Muscle layer of colon (tissue), 2 donors: ENCODE results near the gene MFAP4.

Experiments
- H3K27ac ChIP-seq: one replicate; pipeline ENCODE4 v1.7.0; 2013; ENCODE audit warnings: low read depth, mild to moderate bottlenecking, low read length, moderate library complexity
- H3K27me3 ChIP-seq, 2 donors: one replicate each; pipeline ENCODE4 v1.7.0; 2013; ENCODE audit warnings: low read length in 2 of 2, mild to moderate bottlenecking in 2 of 2; ENCODE audit not compliant: insufficient read depth in 2 of 2, control insufficient read depth in 1 of 2
- H3K36me3 ChIP-seq: one replicate; pipeline ENCODE4 v1.7.0; 2013; ENCODE audit warnings: mild to moderate bottlenecking, low read length; ENCODE audit not compliant: insufficient read depth
- H3K4me1 ChIP-seq: one replicate; pipeline ENCODE4 v1.7.0; 2013; ENCODE audit warnings: mild to moderate bottlenecking, low read length; ENCODE audit not compliant: insufficient read depth
- H3K4me3 ChIP-seq, 2 donors: one replicate each; pipeline ENCODE4 v1.7.0; 2013; ENCODE audit warnings: low read length in 2 of 2, low read depth in 1 of 2, mild to moderate bottlenecking in 1 of 2, moderate library complexity in 1 of 2
- H3K9ac ChIP-seq: one replicate; pipeline ENCODE4 v1.7.0; 2013; ENCODE audit warnings: low read length
- H3K9me3 ChIP-seq: one replicate; pipeline ENCODE4 v1.7.0; 2013; ENCODE audit warnings: mild to moderate bottlenecking, low read length
- donor health status: abdominal sarcoma.
- donor health status: Adenocarcinoma of cecum.

The MFAP4 gene

DNA sequence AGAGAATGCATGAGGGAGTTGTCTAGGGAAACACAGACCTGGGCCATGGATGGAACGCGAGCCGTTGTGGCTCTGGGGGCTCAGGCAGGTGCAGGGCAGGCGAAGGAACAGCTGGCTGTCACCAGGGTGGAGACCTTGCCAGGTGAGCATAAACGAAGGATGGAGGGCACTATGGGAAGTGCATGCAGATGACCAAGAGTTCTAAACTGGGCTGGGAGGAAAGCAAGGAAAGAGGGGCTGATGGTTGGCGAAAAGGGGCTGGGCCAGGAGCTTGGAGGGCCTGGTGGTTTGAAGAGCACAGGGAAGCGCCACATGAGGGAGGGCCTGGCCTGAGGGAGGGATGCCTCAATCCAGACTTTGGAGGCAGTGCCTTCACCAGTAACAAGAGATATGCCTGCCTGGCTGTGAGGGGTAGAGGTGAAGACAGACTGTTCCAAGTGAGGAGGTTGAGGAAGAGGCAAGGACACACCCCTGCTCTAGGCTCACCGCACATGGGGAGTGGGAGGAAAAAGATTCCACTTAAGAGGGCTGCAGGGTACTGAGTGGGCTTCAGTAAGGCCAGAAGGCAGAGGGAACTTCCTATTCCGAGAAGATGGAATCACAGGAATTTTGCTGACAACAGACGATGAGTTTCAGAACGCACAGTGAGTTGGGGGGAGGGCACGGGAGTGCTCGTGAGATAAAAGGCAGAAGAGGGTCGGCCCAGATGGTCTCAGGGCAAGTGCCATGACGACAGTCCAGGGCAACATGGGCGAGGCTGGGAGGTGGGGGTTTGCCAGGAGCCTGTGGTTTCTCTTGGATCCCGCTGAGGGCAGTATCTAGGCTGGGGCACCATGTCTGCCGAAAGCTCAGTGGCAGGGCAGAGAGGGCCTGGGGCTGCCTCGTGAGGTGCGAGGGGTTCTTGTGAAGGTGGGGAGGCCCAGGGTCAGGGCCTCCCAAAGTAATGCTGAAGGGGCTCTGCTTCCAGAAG, 45.1 kb downstream of the MFAP4 start:
- no peak overlapping the region for H3K9ac ChIP-seq
- peak overlapping the region; percentile 37 for H3K27ac ChIP-seq
- no peaks in the 10 kb centered on the region for H3K36me3 ChIP-seq

DNA sequence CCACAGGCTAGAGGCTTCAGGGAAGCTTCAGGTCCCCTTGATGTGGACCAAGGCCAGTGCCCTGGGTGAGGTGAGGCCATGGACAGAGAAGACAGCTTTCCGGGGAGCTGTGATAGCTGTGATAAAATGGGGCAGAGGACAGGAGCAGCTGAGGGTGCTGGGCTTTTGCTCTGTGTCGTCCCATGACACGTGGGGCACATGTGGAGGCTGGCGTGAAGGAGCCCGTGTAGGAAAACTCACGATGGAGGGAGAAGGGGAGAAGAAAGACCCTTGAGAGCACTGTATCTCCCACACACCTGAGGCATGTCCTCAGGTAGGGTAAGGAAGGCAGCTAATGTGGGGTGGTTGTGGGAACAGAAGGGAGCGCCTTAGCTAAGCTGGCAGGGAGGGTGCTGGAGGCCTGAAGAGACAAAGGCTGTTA, 45.8 kb downstream of the MFAP4 start:
- Histone ChIP-seq H3K9ac (no peak overlapping the region), H3K4me3 (no peak overlapping the region), H3K27ac (no peak overlapping the region), H3K9me3 (no peaks in the 10 kb centered on the region), H3K4me1 (peaks cover 26% of the 10 kb centered on the region), H3K36me3 (peaks cover 4% of the 10 kb centered on the region), H3K27me3 (no peaks in the 10 kb centered on the region)

More for the DNA sequence above, 45.1 kb downstream of the MFAP4 start:
- H3K9me3 ChIP-seq: no peaks in the 10 kb centered on the region
- H3K4me1 ChIP-seq: peaks cover 33% of the 10 kb centered on the region
- H3K4me3 ChIP-seq: no peak overlapping the region
- H3K27me3 ChIP-seq: no peaks in the 10 kb centered on the region

DNA sequence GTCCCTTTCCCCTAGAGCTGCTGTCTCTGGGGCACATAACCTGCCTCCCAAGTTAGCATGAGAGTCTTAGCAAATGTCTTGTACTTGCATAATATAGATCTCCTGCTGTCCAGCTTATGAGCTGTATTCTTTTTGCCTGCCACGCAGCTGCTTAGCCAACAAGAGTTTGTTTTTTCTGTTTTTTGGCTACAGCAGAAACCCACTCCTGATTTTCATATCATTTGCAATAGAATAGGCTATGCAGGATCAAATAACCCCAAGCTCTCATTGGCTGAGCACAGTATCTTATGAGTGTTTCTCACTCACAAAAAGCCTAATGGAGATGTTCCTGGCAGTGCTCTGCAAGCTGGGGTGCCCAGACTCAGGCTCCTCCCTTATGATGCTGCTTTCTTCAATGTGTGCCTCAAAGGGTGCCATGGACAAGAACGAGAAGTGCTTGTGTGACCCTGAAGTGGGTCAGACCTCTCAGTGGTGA, 47.6 kb downstream of the MFAP4 start:
- H3K27me3 ChIP-seq: no peaks in the 10 kb centered on the region
- peaks cover 17% of the 10 kb centered on the region for H3K4me1 ChIP-seq
- peaks cover 13% of the 10 kb centered on the region for H3K36me3 ChIP-seq
- no peaks in the 10 kb centered on the region for H3K9me3 ChIP-seq
- H3K9ac ChIP-seq: no peak overlapping the region
- no peak overlapping the region for H3K4me3 ChIP-seq
- no peak overlapping the region for H3K27ac ChIP-seq

DNA sequence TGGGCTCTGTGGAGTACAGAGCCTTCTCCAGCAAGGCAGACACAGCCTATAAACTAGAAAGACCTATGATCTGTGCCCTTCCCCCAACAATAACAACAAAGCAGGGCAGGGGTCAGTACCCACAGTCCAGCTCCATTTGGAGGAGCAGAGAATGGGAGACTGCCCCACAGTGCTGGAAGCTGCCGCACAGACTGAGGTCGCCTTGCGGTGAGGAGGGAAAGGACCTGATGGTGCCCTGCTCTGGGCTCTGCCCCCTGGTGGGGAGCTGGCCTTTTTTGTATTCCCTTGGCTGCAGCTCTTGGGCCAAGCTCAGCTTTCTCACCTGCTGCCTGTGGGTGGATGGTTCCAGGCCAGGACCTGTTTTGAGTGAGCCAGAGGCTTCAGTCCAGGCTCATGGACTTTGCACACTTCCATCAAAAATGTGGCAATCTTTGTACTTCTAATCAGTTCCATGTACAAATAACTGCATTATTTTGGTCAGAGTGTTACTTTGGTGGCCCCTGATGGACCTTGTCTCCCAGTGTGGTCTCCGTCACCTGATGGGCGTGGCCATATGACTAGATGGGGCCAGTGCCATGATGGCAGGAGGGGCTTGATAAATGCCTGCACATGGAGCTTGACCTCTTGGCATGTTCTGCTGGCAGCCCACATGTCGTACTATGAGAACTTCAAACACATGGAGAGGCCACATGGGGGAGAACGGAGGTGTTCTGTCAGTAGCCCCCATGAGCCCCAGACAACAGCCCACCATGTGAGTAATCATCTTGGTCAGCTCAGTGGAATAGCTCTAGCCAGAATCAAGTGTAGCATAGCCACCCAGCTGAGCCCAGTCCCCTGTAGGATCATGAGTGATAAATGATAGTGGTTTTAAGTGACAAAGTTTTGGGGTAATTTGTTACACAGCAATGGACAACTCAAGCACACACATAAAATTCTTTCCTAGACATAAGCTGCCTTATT, 48.7 kb downstream of the MFAP4 start:
- Histone ChIP-seq H3K36me3 (peaks cover 21% of the 10 kb centered on the region), H3K9me3 (no peaks in the 10 kb centered on the region), H3K9ac (no peak overlapping the region), H3K27ac (no peak overlapping the region), H3K4me1 (peaks cover 13% of the 10 kb centered on the region), H3K4me3 (no peak overlapping the region), H3K27me3 (no peaks in the 10 kb centered on the region)

DNA sequence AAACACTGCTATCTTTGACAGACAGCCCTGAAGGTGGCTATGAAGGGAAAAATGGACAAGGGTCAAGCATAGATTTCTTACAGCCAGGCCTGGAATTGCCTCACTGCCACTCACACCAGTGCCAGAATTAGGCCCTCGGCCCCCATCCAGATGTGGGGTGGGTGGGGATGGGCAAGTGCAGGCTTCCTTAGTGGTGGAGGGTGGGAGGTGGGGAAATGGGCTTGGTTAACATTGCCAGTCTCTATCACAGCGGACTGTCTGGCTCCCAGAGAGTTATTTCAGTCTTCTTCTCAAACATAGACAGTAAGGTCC, 49.3 kb downstream of the MFAP4 start:
- Histone ChIP-seq H3K36me3 (peaks cover 21% of the 10 kb centered on the region), H3K4me3 (no peak overlapping the region), H3K27ac (no peak overlapping the region), H3K27me3 (no peaks in the 10 kb centered on the region), H3K9me3 (no peaks in the 10 kb centered on the region), H3K9ac (no peak overlapping the region), H3K4me1 (peaks cover 13% of the 10 kb centered on the region)

DNA sequence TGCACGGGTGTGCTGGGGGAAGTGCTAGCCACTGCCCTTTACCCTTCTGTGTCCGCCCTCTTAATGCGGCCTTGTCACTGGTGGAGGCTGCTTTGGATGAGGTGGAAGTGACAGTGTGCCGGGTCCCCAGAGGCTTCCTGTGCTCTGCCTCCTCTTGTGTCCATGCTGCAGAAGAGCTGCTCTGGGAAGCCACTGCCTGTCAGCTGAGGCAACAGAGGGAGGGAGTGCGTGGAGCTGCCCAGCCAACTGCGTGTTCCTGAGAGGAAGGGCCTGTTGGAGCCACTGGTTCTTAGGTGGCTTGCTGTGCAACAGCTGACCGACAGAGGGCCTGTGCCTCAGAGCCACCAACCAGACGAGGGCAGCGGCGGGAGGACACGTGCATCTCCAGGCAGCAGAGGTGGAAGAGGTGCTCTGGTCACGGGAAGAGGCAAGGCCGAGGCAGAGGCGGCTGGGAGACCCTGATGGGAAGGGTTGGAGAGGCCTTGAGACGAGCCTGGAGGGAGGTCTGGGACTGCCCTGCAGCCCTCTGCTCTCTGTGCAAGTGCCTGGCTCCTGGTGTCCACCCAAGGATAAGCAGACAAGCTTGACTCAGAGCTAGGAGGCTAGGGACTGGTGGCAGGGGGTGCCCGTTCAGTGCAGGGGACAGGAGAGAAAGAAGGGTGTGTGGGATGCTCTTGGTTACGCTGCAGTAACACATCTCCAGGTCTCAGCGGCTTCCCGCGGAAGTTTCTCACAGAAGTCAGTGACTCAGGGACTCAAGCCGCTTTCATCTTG, 49.9 kb downstream of the MFAP4 start:
- H3K36me3 ChIP-seq: peaks cover 21% of the 10 kb centered on the region
- H3K27ac ChIP-seq: no peak overlapping the region
- no peaks in the 10 kb centered on the region for H3K9me3 ChIP-seq
- no peaks in the 10 kb centered on the region for H3K27me3 ChIP-seq
- peaks cover 12% of the 10 kb centered on the region for H3K4me1 ChIP-seq
- H3K4me3 ChIP-seq: no peak overlapping the region
- no peak overlapping the region for H3K9ac ChIP-seq

DNA sequence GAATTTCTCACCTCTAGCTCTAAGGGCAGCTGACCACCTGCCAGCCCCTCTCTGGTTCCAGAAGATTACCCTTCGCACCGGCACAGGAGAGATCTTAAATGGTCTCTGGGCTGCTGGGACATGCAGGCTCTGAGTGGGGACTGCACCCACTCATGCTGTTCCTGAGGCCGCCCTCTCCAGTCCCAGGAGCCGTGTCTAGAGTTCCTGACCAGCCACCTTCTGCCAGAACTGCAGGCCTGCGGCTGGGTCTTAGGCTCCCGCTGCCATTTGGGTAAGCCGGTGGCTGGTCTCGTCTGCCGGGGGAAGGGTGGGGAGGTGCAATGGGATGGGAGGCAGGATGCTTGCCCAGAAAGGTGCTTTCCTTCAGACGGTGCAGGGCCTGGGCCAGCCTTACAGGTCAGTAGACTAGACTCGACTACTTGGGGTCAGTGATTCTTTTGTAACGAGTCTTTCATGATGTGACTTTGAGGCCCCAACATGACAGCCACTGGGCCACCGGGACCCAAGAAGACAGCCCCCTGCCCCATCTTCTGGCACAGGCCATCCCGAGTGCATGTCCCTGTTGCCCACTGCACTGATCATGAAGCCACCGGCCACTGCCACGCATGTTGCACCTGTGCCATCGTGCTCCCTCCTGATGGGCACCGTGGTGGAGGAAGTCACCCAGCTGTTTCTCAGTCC, 50.9 kb downstream of the MFAP4 start:
- no peak overlapping the region for H3K4me3 ChIP-seq
- H3K4me1 ChIP-seq: peaks cover 8% of the 10 kb centered on the region
- no peaks in the 10 kb centered on the region for H3K9me3 ChIP-seq
- no peak overlapping the region for H3K27ac ChIP-seq
- no peak overlapping the region for H3K9ac ChIP-seq
- peaks cover 26% of the 10 kb centered on the region for H3K36me3 ChIP-seq
- no peaks in the 10 kb centered on the region for H3K27me3 ChIP-seq

DNA sequence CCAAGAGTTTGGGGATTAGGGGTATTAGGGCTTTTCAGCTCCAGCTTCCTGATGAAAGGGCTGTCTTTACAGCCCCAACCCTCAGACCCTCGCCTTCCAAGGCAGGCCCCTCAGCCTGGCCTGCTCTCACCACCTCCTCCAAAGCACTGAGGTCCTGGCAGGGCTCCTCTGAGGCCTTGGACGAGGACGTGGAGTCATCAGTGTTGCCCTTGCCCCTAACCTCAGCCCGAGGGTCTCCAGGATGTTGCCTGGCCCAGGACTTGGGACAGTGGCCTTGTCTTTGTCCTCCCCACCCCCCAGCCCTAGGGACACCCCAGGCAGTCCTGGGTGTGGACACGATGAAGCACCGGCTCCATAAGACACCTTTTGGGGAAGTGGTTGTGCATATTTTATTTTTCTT, 52.7 kb downstream of the MFAP4 start:
- Histone ChIP-seq H3K27ac (no peak overlapping the region), H3K4me1 (peaks cover 8% of the 10 kb centered on the region), H3K4me3 (no peak overlapping the region), H3K36me3 (peaks cover 33% of the 10 kb centered on the region), H3K27me3 (no peaks in the 10 kb centered on the region), H3K9me3 (no peaks in the 10 kb centered on the region), H3K9ac (no peak overlapping the region)

DNA sequence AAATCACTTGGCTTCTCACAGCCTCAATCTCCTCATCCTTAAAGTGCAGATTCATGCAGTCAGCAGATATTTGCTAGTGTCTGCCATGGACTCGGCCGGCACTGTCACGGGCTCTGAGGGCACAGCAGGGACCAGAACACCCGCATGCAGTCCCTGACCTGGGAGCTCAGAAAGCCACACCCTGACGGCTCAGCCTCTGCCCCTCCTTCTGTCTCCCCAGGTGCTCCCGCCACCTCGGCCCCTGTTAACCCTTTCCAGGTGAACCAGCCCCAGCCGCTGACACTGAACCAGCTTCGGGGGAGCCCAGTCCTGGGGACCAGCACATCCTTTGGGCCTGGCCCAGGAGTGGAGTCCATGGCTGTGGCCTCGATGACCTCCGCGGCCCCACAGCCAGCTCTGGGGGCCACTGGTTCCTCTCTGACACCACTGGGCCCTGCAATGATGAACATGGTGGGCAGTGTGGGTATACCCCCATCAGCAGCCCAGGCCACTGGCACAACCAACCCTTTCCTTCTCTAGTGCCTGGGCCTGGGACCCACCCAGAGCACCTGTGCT, 53.2 kb downstream of the MFAP4 start:
- H3K4me1 ChIP-seq: peaks cover 8% of the 10 kb centered on the region
- H3K4me3 ChIP-seq: no peak overlapping the region
- H3K27me3 ChIP-seq: no peaks in the 10 kb centered on the region
- no peak overlapping the region for H3K9ac ChIP-seq
- no peaks in the 10 kb centered on the region for H3K9me3 ChIP-seq
- no peak overlapping the region for H3K27ac ChIP-seq
- peaks cover 39% of the 10 kb centered on the region for H3K36me3 ChIP-seq
